H9 (cell line): ENCODE data around the gene UTS2B. TPM values are rescaled to one million over a fixed set of nuclear protein-coding genes. Genes with fewer than 3 reads are reported as not detected.

Experiments used
- DNase-seq: peaks from one replicate; pipeline ENCODE4 v3.0.0-alpha.2; 2017
- H2AFZ ChIP-seq: one replicate; pipeline ENCODE4 v1.6.1; 2013; ENCODE audit warnings: mild to moderate bottlenecking, low read length, control low read depth, moderate library complexity
- H2AK5ac ChIP-seq: 2 replicates; pipeline ENCODE4 v1.6.1; 2013; ENCODE audit warnings: low read length, control low read depth, mixed read lengths; ENCODE audit not compliant: insufficient read length
- H2BK120ac ChIP-seq: one replicate; pipeline ENCODE4 v1.6.1; 2013; ENCODE audit warnings: low read depth, mild to moderate bottlenecking, low read length, control low read depth, inconsistent platforms; ENCODE audit not compliant: poor library complexity, severe bottlenecking
- H2BK12ac ChIP-seq: 2 replicates; pipeline ENCODE4 v1.6.1; 2013; ENCODE audit warnings: low read length, control low read depth, mixed read lengths, low read depth; ENCODE audit not compliant: insufficient read length
- H2BK15ac ChIP-seq: 2 replicates; pipeline ENCODE4 v1.6.1; 2013; ENCODE audit warnings: low read depth, low read length, control low read depth
- H2BK20ac ChIP-seq: one replicate; pipeline ENCODE4 v1.6.1; 2013; ENCODE audit warnings: low read depth, mild to moderate bottlenecking, low read length, control low read depth, inconsistent platforms; ENCODE audit not compliant: poor library complexity, severe bottlenecking
- H2BK5ac ChIP-seq: 2 replicates; pipeline ENCODE4 v1.6.1; 2013; ENCODE audit warnings: low read length, control low read depth, mixed read lengths; ENCODE audit not compliant: insufficient read length
- H3K14ac ChIP-seq: 2 replicates; pipeline ENCODE4 v1.6.1; 2013; ENCODE audit warnings: low read length, control low read depth; ENCODE audit not compliant: insufficient read depth
- H3K18ac ChIP-seq: 2 replicates; pipeline ENCODE4 v1.6.1; 2013; ENCODE audit warnings: low read depth, mild to moderate bottlenecking, mixed read lengths, low read length, control low read depth; ENCODE audit not compliant: insufficient read length
- H3K23ac ChIP-seq: 2 replicates; pipeline ENCODE4 v1.6.1; 2013; ENCODE audit warnings: low read length, control low read depth, mixed read lengths, low read depth; ENCODE audit not compliant: insufficient read length
- H3K23me2 ChIP-seq: 2 replicates; pipeline ENCODE4 v1.6.1; 2013; ENCODE audit warnings: low read depth, mild to moderate bottlenecking, mixed read lengths, low read length, control low read depth; ENCODE audit not compliant: insufficient read length, poor library complexity, severe bottlenecking
- H3K27ac ChIP-seq: 2 replicates; pipeline ENCODE4 v1.5.1; 2013; ENCODE audit warnings: low read length, control low read depth, mixed read lengths, low read depth; ENCODE audit not compliant: insufficient read length
- H3K27me3 ChIP-seq: 2 replicates; pipeline ENCODE4 v1.6.1; 2013; ENCODE audit warnings: low read length, control low read depth, inconsistent platforms; ENCODE audit not compliant: insufficient read depth
- H3K4ac ChIP-seq: 2 replicates; pipeline ENCODE4 v1.6.1; 2013; ENCODE audit warnings: low read depth, mild to moderate bottlenecking, control low read depth, inconsistent platforms, low read length, moderate library complexity
- H3K4me1 ChIP-seq: 2 replicates; pipeline ENCODE4 v1.6.1; 2013; ENCODE audit warnings: low read length, control low read depth, inconsistent platforms; ENCODE audit not compliant: insufficient read depth
- H3K4me2 ChIP-seq: 2 replicates; pipeline ENCODE4 v1.6.1; 2013; ENCODE audit warnings: low read length, control low read depth, mixed read lengths; ENCODE audit not compliant: insufficient read length, insufficient read depth
- H3K56ac ChIP-seq: 2 replicates; pipeline ENCODE4 v1.6.1; 2013; ENCODE audit warnings: low read depth, mild to moderate bottlenecking, mixed read lengths, low read length, control low read depth; ENCODE audit not compliant: insufficient read length
- H3K79me1 ChIP-seq: 2 replicates; pipeline ENCODE4 v1.6.1; 2013; ENCODE audit warnings: low read depth, mild to moderate bottlenecking, moderate library complexity, low read length, control low read depth, inconsistent platforms; ENCODE audit not compliant: insufficient read depth, poor library complexity, severe bottlenecking
- H3K79me2 ChIP-seq: 2 replicates; pipeline ENCODE4 v1.6.1; 2013; ENCODE audit warnings: low read length, control low read depth, inconsistent platforms; ENCODE audit not compliant: insufficient read depth
- H3K9ac ChIP-seq: 2 replicates; pipeline ENCODE4 v1.6.1; 2013; ENCODE audit warnings: low read length, control low read depth, mixed read lengths; ENCODE audit not compliant: insufficient read length; ENCODE audit errors: extremely low read depth
- H3K9me3 ChIP-seq: one replicate; pipeline ENCODE4 v1.6.1; 2013; ENCODE audit warnings: low read depth, low read length, inconsistent platforms; ENCODE audit not compliant: control insufficient read depth
- H3T11ph ChIP-seq: one replicate; pipeline ENCODE4 v1.6.1; 2013; ENCODE audit warnings: mild to moderate bottlenecking, low read length, control low read depth, inconsistent platforms
- H4K20me1 ChIP-seq: one replicate; pipeline ENCODE4 v1.6.1; 2013; ENCODE audit not compliant: control insufficient read depth, insufficient read length, insufficient read depth
- H4K5ac ChIP-seq: 2 replicates; pipeline ENCODE4 v1.6.1; 2013; ENCODE audit warnings: low read depth, mild to moderate bottlenecking, mixed read lengths, low read length, control low read depth; ENCODE audit not compliant: insufficient read length
- H4K8ac ChIP-seq: replicated peaks from 2 replicates; pipeline ENCODE4 v1.6.1; 2013; ENCODE audit warnings: low read length, control low read depth, mixed read lengths, low read depth; ENCODE audit not compliant: insufficient read length
- H4K91ac ChIP-seq: 2 replicates; pipeline ENCODE4 v1.6.1; 2013; ENCODE audit warnings: low read depth, mild to moderate bottlenecking, moderate library complexity, mixed read lengths, low read length, control low read depth; ENCODE audit not compliant: insufficient read length
- H3K27ac Mint-ChIP-seq, 3 experiments: 2 replicates in 2 of 3; 3 replicates in 1 of 3; pipeline ENCODE4 v1.8.0; 2020 to 2021; ENCODE audit warnings: mixed read lengths in 3 of 3, mild to moderate bottlenecking in 1 of 3, moderate library complexity in 1 of 3
- H3K27me3 Mint-ChIP-seq: 2 replicates; pipeline ENCODE4 v1.8.0; 2021; ENCODE audit warnings: low read depth, mild to moderate bottlenecking, moderate library complexity, mixed read lengths
- H3K36me3 Mint-ChIP-seq, 3 experiments: 2 replicates in 2 of 3; 3 replicates in 1 of 3; pipeline ENCODE4 v1.8.0; 2020 to 2021; ENCODE audit warnings: low read depth in 3 of 3, mixed read lengths in 3 of 3; ENCODE audit not compliant: insufficient read depth in 1 of 3
- H3K4me1 Mint-ChIP-seq, 2 experiments: 2 replicates each; pipeline ENCODE4 v1.8.0; 2020; ENCODE audit warnings: mixed read lengths in 2 of 2
- H3K4me3 Mint-ChIP-seq, 2 experiments: 2 replicates in 1 of 2; 3 replicates in 1 of 2; pipeline ENCODE4 v1.8.0; 2020 to 2021; ENCODE audit warnings: mild to moderate bottlenecking in 2 of 2, mixed read lengths in 2 of 2, moderate library complexity in 1 of 2
- H3K9me3 Mint-ChIP-seq, 2 experiments: 2 replicates in 1 of 2; 3 replicates in 1 of 2; pipeline ENCODE4 v1.8.0; 2020; ENCODE audit warnings: mild to moderate bottlenecking in 2 of 2, mixed read lengths in 2 of 2, moderate library complexity in 1 of 2
- WGBS: extraction: QIAGEN DNeasy Blood & Tissue Kit; methylation state at CpG from one replicate; pipeline ENCODE4 v1.1.7; 2013; ENCODE audit warnings: missing lambda C conversion rate, low lambda C conversion rate, mixed read lengths; ENCODE audit not compliant: insufficient read length; ENCODE audit errors: extremely low coverage; 5-methylcytosine and 5-hydroxymethylcytosine counted together
- total RNA-seq: library from RNA; stranded (reverse); gene quantifications from 2 replicates; pipeline ENCODE4 v1.2.1, GENCODE V29; 2021
- TF ChIP-seq, protein P1 (sequence below): fragments of 200-600 bp; sonication (generic); conservative IDR thresholded peaks from 3 replicates; pipeline ENCODE4 v1.8.0; 2021; ENCODE audit warnings: antibody characterized with exemption, mild to moderate bottlenecking

UTS2B gene
- total RNA-seq, 1 experiment from 2014 or later, result 0.09 TPM

DNA sequence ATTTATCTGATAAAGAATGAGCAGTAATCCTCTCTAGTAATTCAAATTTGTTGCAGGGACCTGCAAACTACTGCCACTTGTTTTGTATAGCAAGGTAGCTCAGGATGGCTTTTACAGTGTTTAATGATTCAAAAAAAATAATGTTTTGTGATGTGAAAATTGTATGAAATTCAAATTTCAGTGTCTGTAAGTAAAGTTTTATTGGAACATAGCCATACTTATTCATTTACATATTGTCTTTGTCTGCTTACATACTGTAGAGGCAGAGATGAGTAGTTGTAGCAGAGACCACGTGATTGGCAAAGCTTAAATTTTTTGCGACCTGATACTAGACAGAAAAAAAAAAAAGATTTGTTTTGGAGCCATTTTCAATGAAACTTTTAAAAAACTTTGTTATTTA, 6.5 kb upstream of the UTS2B start:
- no peak overlapping the region for H3K4me2 ChIP-seq
- H3K23ac ChIP-seq, result no peak overlapping the region
- no peak overlapping the region for H2BK20ac ChIP-seq
- no peak overlapping the region for H4K5ac ChIP-seq
- DNase-seq, result no peak
- H3K79me1 ChIP-seq, result no peaks in the 10 kb centered on the region
- Mint-ChIP-seq H3K9me3 (no peaks in the 10 kb centered on the region), H3K4me3 (no peak overlapping the region; a peak in 1 of 5 replicates), H3K27ac (no peak overlapping the region), H3K36me3 (no peaks in the 10 kb centered on the region), H3K27me3 (no peaks in the 10 kb centered on the region), H3K4me1 (peaks cover 12 to 19% of the 10 kb centered on the region in 2 experiments)
- no peak overlapping the region for H2BK5ac ChIP-seq
- H3K18ac ChIP-seq, result no peak overlapping the region
- H2BK120ac ChIP-seq, result no peak overlapping the region
- no peaks in the 10 kb centered on the region for H3K79me2 ChIP-seq
- H3K56ac ChIP-seq, result no peak overlapping the region
- no peak overlapping the region for H4K91ac ChIP-seq
- H2BK12ac ChIP-seq, result no peak overlapping the region
- H3K4ac ChIP-seq, result no peak overlapping the region
- no CpG with 5 or more reads among the region's 2 CpGs for WGBS
- no peak overlapping the region for H3K27ac ChIP-seq
- no peak overlapping the region for H3K14ac ChIP-seq
- no peak overlapping the region for H3K9ac ChIP-seq
- H4K8ac ChIP-seq, result no peak overlapping the region
- no peak overlapping the region for H2AFZ ChIP-seq
- TF ChIP-seq, protein P1, sequence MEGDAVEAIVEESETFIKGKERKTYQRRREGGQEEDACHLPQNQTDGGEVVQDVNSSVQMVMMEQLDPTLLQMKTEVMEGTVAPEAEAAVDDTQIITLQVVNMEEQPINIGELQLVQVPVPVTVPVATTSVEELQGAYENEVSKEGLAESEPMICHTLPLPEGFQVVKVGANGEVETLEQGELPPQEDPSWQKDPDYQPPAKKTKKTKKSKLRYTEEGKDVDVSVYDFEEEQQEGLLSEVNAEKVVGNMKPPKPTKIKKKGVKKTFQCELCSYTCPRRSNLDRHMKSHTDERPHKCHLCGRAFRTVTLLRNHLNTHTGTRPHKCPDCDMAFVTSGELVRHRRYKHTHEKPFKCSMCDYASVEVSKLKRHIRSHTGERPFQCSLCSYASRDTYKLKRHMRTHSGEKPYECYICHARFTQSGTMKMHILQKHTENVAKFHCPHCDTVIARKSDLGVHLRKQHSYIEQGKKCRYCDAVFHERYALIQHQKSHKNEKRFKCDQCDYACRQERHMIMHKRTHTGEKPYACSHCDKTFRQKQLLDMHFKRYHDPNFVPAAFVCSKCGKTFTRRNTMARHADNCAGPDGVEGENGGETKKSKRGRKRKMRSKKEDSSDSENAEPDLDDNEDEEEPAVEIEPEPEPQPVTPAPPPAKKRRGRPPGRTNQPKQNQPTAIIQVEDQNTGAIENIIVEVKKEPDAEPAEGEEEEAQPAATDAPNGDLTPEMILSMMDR, result no peak
- H2AK5ac ChIP-seq, result no peak overlapping the region
- H2BK15ac ChIP-seq, result no peak overlapping the region
- H3K9me3 ChIP-seq, result no peaks in the 10 kb centered on the region
- H3K23me2 ChIP-seq, result no peaks in the 10 kb centered on the region
- no peak overlapping the region for H3T11ph ChIP-seq
- H3K27me3 ChIP-seq, result no peaks in the 10 kb centered on the region
- no peaks in the 10 kb centered on the region for H4K20me1 ChIP-seq
- H3K4me1 ChIP-seq, result no peaks in the 10 kb centered on the region
